Mucosa of rectum (tissue), 2 donors: ENCODE data around the gene SLIT1.

Experiments used
- H3K27ac ChIP-seq, 2 donors: one replicate each; pipeline ENCODE4 v1.7.0; 2013; ENCODE audit warnings: inconsistent platforms in 2 of 2, low read depth in 2 of 2, low read length in 2 of 2
- H3K27me3 ChIP-seq, 2 donors: one replicate each; pipeline ENCODE4 v1.7.0; 2013; ENCODE audit warnings: low read length in 2 of 2; ENCODE audit not compliant: control insufficient read depth in 2 of 2, insufficient read depth in 2 of 2
- H3K36me3 ChIP-seq, 2 donors: one replicate each; pipeline ENCODE4 v1.7.0; 2013; ENCODE audit warnings: low read length in 2 of 2; ENCODE audit not compliant: control insufficient read depth in 2 of 2, insufficient read depth in 2 of 2
- H3K4me1 ChIP-seq, 2 donors: one replicate each; pipeline ENCODE4 v1.7.0; 2013; ENCODE audit warnings: low read length in 2 of 2, mild to moderate bottlenecking in 1 of 2; ENCODE audit not compliant: control insufficient read depth in 2 of 2, insufficient read depth in 2 of 2
- H3K4me3 ChIP-seq, 2 donors: one replicate each; pipeline ENCODE4 v1.7.0; 2013; ENCODE audit warnings: low read length in 2 of 2
- H3K9ac ChIP-seq, 2 donors: one replicate each; pipeline ENCODE4 v1.7.0; 2013; ENCODE audit warnings: low read length in 2 of 2, low read depth in 1 of 2, mild to moderate bottlenecking in 1 of 2
- H3K9me3 ChIP-seq, 2 donors: one replicate each; pipeline ENCODE4 v1.7.0; 2013; ENCODE audit warnings: low read length in 2 of 2; ENCODE audit not compliant: control insufficient read depth in 2 of 2
- donor health status: healthy.
- donor health status: Normal muscosa, but diverticular disease.

The SLIT1 gene

GRCh38 chr10:97050205-97050745 is 135.5 kb downstream of the SLIT1 start:
- no peak overlapping the region for H3K9ac ChIP-seq
- H3K9me3 ChIP-seq, result no peaks in the 10 kb centered on the region
- no peaks in the 10 kb centered on the region for H3K4me1 ChIP-seq
- no peaks in the 10 kb centered on the region for H3K27me3 ChIP-seq
- no peaks in the 10 kb centered on the region for H3K36me3 ChIP-seq
- H3K4me3 ChIP-seq, result no peak overlapping the region
- no peak overlapping the region for H3K27ac ChIP-seq

GRCh38 chr10:97049670-97050069 is 136.1 kb downstream of the SLIT1 start:
- no peak overlapping the region for H3K9ac ChIP-seq
- H3K36me3 ChIP-seq, result no peaks in the 10 kb centered on the region
- H3K4me3 ChIP-seq, result no peak overlapping the region
- no peak overlapping the region for H3K27ac ChIP-seq
- no peaks in the 10 kb centered on the region for H3K9me3 ChIP-seq
- no peaks in the 10 kb centered on the region for H3K27me3 ChIP-seq
- H3K4me1 ChIP-seq, result no peaks in the 10 kb centered on the region

- Histone ChIP-seq H3K9ac (no peak overlapping the region), H3K36me3 (no peaks in the 10 kb centered on the region), H3K27ac (no peak overlapping the region), H3K27me3 (no peaks in the 10 kb centered on the region), H3K9me3 (no peaks in the 10 kb centered on the region), H3K4me1 (no peaks in the 10 kb centered on the region), H3K4me3 (no peak overlapping the region)
These were observed 136.9 kb downstream of the SLIT1 start for GRCh38 chr10:97048649-97049427.

- Histone ChIP-seq H3K27me3 (no peaks in the 10 kb centered on the region), H3K27ac (no peak overlapping the region), H3K9me3 (no peaks in the 10 kb centered on the region), H3K9ac (no peak overlapping the region), H3K36me3 (no peaks in the 10 kb centered on the region), H3K4me3 (no peak overlapping the region), H3K4me1 (no peaks in the 10 kb centered on the region)
These were observed 138.0 kb downstream of the SLIT1 start for GRCh38 chr10:97047788-97048187.

GRCh38 chr10:97047083-97047736 is 138.5 kb downstream of the SLIT1 start:
- no peak overlapping the region for H3K9ac ChIP-seq
- H3K27me3 ChIP-seq, result no peaks in the 10 kb centered on the region
- no peak overlapping the region for H3K27ac ChIP-seq
- no peaks in the 10 kb centered on the region for H3K4me1 ChIP-seq
- no peaks in the 10 kb centered on the region for H3K36me3 ChIP-seq
- no peak overlapping the region for H3K4me3 ChIP-seq
- H3K9me3 ChIP-seq, result no peaks in the 10 kb centered on the region

- Histone ChIP-seq H3K4me1 (no peaks in the 10 kb centered on the region), H3K27me3 (no peaks in the 10 kb centered on the region), H3K27ac (no peak overlapping the region), H3K36me3 (no peaks in the 10 kb centered on the region), H3K9me3 (no peaks in the 10 kb centered on the region), H3K9ac (no peak overlapping the region), H3K4me3 (no peak overlapping the region)
These were observed 139.2 kb downstream of the SLIT1 start for GRCh38 chr10:97046456-97047082.

GRCh38 chr10:97043563-97043855 is 142.2 kb downstream of the SLIT1 start:
- no peaks in the 10 kb centered on the region for H3K36me3 ChIP-seq
- no peak overlapping the region for H3K4me3 ChIP-seq
- H3K9ac ChIP-seq, result no peak overlapping the region
- H3K9me3 ChIP-seq, result no peaks in the 10 kb centered on the region
- no peak overlapping the region for H3K27ac ChIP-seq
- H3K4me1 ChIP-seq, result no peaks in the 10 kb centered on the region
- no peaks in the 10 kb centered on the region for H3K27me3 ChIP-seq

- Histone ChIP-seq H3K9me3 (no peaks in the 10 kb centered on the region), H3K36me3 (no peaks in the 10 kb centered on the region), H3K9ac (no peak overlapping the region), H3K4me1 (peaks cover 1 to 3% of the 10 kb centered on the region in 2 donors), H3K4me3 (no peak overlapping the region), H3K27me3 (no peaks in the 10 kb centered on the region), H3K27ac (no peak overlapping the region)
These were observed 142.8 kb downstream of the SLIT1 start for GRCh38 chr10:97042716-97043562.

GRCh38 chr10:97042081-97042480 is 143.7 kb downstream of the SLIT1 start:
- Histone ChIP-seq H3K4me1 (peaks cover 7 to 11% of the 10 kb centered on the region in 2 donors), H3K9me3 (no peaks in the 10 kb centered on the region), H3K27me3 (no peaks in the 10 kb centered on the region), H3K4me3 (no peak overlapping the region), H3K27ac (no peak overlapping the region), H3K9ac (no peak overlapping the region), H3K36me3 (no peaks in the 10 kb centered on the region)
